Measurements from ENCODE around the gene FSTL5.
"Not testable (repeated sequence)": the region's sequence is repeated elsewhere in the genome, so short reads cannot be mapped to it uniquely, and the experiment has no call there.

The FSTL5 gene

DNA sequence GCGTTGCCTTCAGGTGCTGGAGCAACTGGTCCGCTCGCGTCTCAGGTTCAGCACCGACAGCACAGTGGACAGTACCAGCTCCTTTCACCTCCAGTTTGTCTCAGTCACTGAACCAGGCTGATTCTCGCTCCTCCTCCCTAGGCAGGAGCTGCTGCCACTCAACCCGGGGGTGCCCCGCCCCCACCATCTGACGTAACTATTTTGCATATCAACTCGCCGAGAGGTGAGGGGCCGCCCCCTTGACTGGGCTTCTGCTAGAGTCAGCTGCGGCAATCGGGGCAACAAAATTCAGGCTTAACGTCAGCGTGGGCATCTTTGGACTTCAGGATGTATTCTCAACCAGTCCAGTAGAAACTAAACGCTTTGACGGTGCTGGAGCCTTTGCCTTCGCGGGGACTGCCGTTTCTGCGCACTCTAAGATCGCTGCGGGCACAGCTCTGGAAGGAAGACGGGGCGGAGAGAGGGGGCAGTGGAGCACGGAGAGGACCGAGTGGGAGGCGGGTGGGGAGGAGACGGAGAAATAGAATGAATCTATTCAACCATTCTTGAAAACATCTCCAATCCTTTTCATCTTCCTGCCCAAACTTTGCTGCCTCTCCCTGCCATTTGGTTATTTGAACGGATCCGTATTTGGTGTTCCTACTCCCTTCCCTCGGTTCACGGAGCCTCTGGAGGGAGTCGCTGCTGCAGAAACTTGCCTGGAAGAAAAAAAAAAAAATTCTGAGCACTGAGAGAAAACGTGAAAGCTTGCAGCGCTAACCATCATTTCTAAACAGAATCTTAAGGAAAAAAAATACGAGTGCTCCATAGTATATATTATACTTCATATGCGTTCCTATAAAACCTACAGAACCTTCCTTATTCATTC, at the start of gene FSTL5:
FSTL5 (minus strand) TSS at position 109 of the 868 bp plus-strand sequence. CDS start 52,604 bp downstream, outside the sequence.
- DNase-seq = peak in 1 of 2 experiments; percentile 6

DNA sequence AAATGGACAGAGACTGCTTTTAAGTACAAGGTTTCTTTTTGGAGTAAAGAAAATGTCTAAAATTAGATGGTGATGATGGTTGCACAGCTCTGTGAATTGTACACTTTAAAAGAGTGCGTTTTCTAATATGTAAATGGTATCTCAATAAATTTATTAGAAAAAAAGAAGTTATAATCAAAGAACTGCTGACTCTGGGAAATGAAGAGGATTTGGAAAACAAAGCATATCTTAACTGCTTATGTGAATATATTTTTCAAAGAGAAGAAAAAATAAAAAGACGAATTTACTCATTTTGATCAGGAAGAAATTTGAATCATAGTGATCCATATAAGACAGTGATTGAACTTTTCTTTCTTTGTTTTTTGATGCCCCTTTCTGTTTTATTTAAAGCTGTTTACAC, 45.9 kb upstream of the FSTL5 start:
- DNase-seq = no peak

DNA sequence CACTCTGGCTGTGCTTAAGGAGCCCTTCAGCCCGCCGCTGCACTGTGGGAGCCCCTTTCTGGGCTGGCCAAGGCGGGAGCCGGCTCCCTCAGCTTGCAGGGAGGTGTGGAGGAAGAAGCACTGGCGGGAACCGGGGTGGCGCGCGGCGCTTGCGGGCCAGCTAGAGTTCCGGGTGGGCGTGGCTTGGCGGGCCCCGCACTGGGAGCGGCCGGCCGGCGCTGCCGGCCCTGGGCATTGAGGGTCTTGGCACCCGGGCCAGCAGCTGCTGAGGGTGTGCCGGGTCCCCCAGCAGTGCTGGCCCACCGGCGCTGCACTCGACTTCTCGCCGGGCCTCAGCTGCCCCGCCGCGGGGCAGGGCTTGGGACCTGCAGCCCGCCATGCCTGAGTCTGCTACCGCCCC, 39.7 kb upstream of the FSTL5 start:
- not testable (repeated sequence) for DNase-seq

DNA sequence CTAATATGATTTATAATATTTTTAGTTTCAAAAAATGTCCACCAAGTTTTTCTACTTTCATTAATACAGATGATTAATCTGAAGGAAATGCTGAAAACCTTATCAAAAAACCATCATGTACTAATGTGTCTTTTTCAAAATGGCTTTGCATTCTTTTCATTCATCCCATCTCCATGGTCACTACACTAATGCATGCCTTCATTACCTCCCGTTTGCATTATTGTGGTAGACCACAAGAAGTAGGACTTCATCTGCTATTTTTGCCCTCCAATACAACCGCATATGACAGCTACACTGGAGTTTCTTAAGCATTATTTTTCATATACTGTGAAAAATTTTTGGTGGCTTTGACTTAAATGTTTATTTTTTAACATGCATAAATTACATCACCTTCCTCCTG, 37.9 kb upstream of the FSTL5 start:
- DNase-seq = no peak

DNA sequence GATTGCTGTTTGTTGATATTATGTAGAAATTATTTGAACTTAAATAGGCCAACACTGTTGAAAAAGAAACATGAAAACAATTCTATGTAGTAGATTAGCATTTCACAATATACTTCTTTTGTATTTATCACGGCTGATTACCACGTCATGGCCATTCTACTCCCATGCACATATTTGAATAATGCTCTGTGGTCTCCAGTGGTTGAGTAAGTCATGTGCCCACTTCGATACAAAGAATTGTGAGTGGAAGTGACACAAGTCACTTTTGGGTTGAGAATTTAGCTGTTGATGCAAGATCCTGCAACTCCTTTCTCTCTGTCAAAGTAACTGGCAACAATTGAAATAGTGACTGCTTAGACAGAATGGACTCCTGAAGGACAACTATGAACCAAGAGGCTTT, 6.7 kb upstream of the FSTL5 start:
- no peak for DNase-seq

DNA sequence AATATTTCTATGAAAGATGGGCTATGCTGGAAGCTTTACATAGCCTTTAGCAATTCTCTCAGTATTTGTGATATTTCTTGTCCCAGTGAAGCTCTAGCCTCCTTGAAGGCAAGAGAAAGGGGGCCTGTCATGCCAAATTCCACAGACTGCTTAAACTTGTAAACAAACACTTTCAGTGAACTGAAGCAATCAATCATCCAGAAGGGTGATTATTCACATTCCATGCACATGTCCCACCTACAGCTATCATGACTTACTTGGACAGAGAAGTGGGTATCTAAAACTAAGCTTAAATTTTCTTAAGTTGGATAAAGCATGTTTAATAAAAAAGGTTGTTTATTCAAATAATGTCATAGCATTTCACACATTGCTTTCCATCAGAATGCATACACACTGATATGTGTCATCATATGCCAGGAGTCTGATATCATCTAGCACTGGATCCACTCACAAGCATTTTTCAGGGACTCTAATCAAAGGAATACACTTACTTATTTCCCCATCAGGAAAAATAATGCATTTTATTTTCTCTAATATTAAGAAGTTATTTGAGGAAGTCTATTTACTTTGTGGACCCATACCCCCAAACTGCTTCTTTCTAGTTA, 1.2 kb upstream of the FSTL5 start:
- no peak for DNase-seq

DNA sequence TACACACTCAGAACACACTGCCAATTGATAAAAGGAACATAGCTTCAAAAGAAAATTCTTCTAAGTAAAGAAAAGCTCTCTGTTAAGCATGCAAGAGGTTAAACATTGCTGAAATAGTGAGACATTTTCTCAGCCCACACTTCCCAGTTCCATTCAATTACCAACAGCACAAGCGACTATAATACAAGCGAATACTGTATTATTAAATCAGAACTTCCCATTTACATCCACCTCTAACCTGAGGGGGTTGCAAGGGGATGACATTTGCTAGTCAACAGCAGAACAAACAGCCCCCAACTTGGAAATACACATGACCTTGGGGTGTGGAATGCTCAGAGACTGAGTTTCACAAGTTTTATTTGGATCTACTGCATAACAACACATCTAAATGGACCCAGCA, 1.1 kb downstream of the FSTL5 start:
- DNase-seq = no peak

DNA sequence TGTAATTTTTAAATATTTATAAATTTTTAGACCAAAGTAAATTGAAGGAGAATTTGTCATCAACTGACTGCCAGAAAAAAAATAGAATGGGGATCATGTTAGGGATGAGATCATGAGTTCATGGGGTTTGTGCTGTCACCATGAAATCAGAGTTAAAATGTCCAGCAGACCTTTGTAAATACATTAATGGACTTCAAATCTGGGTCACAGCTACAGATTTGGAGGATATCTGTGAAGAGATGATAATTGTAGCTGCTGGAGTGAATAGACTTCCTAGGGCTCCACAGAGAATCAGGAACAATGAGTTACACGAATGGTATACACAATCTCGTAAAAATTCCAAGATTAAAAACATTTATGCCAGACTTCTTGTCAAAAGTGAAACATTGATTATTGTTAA, 6.6 kb downstream of the FSTL5 start:
- DNase-seq = no peak

DNA sequence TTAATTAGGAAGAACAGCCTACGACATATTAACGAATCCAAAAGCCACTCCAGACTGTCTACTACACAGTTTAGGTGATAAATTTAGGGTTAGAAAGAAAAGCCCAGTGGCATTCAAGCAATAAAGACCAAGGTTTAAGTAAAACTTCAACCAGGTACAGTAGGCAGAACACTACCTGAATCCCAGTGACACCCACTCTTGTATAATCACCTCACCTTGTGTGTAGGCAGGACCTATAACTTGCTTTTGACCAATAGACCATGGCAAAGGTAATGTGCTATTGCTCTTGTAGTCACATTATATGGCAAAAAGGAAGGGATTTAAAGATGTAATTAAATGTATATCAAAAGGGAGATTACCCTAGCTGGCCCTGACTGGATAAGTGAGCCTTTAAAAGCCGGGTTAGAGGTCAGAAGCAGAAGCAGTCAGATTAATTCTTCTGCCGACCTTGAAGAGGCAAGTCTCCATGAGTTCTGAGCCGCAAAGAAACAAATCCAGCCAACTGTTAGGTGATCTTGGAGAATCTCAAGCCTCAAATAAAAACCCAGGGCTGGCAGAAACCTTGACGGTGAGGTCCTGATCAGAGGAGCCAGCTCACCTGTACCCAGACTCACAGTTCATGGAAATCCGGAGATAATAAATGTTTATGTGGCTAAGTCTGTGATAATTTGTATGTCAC, 8.8 kb downstream of the FSTL5 start:
- no peak for DNase-seq

DNA sequence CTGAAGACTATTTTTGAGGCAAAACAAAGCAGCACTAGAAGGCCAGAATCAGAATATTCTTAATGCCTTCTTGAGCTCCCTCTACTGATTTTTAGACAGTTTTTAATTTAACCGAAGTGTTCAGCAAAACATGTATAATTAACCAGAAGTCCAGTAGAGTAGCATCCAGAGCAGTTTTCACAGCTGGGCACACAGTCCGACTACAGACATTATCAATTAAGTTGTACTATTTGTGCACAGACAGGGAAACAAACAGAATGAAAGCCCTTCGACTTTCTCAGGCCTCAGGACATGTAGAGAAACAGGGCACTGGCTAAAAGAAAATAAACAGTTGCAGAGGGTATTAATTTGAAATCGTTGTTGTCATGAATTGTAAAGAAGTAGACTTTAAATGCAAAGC, 11.9 kb downstream of the FSTL5 start:
- no peak for DNase-seq

DNA sequence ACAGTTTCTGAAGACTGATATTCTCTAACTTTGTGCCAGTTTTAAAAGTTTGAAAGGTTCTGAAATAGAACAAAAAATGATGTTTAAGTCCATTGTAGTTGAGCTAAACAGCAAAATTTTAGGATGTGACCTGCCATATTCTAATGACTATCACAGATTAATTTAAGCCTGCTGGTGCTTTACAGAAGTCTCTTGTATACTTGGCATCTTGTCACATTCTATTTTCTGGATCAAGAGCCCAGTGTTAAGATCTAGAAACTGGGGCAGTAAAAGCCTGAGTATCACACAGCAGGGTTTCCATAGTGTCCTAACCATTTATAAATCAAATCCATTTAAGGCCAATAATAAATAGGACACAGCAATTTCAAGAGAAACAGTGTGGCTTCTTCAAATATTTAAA, 12.4 kb downstream of the FSTL5 start:
- no peak for DNase-seq

DNA sequence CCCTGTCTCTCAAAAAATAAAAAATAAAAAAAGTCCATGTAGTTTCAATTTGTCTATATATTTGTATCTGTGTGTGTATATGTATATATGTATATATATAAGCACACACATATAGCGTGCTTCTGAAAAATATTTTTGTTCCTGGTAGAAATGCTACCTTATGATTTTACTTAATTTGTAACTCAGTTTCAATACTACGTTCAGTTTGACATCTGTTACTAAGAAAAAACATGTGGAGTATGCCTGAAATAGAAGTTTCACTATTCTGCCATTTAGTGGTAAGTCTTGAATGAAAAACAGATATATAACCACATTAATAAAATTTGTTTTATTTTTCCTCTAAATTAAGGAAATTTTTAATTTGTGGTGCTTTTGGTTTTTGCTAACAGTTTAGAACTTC, 14.2 kb downstream of the FSTL5 start:
- no peak for DNase-seq

DNA sequence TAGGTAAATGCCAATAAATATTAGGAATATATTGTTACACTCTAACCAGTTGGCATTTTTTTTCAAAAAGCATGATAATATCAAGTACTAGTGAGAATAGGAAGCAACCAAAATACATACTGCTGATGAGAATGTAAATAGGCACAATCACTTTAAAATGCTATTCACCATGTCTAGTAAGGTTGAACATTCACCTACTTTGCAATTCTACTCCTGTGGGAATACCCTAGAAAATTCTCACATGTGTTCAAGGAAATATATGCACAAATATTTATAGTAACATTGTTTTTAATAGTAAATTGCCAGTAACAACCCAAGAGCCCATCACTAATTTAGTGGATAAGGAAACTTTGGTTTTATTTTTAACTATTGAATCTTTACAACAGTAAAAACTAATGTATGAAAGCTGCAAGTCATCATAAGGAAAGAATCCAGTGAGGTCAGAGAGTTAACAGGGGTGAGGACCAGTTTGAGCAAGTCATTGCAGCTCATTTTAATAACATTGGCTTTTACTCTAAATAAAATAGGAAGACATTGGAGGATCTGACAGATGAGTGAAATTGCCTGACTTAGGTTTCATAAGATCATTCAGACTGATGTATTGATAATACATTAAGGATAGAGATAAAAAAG, 23.6 kb downstream of the FSTL5 start:
- no peak for DNase-seq

DNA sequence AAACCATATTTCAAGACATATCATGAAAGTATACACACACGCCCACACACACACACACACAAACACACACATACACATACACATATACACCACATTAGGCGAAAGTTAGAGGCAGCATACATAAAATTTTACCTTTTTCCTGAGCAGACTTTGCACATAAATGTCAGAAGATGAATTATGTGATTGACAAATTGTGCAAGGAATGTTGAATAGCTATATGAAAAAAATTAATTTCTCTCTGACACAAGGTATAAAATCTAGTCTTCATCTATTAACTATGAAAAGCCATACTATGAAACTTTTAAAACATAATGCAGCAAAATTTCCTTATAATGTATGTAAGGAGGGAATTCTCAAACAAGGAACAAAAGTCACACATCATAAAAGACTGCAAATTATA, 24.4 kb downstream of the FSTL5 start:
- DNase-seq = no peak

DNA sequence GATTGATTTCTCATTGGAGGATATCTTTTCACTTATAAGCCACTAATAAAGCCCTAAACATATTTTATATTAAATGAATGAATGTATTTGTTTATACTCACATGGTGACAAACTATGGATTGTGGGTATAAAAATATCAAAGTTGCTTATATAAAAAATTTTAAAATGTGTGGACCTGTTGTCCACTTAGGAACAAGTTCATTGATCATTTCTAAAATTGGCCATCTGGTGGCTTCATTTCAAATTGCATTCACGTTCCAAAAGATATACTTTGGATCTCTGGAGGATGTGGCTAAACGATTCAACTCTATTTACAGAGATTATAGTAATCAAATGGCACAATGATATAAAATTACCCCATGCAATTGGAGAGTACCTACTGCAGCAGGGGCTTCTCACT, 32.5 kb downstream of the FSTL5 start:
- DNase-seq = no peak

DNA sequence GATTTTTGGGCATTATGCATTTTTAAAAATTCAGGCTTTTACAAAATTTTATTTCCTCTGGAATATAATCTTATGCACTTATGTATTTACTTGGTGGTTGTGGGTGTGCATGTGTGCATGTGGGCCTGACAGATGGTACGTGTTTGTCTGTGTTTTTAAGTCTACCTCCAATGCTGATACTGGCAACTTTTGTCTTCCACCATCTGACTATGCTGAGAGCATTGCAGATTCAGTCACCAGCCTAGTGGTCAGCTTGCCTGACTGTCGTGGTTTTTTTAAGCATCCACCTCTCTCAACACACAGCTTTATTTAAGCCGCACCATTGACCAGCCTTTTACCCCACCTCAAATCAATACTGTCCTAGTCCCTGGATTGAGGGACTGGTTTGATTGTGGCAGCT, 37.1 kb downstream of the FSTL5 start:
- no peak for DNase-seq

DNA sequence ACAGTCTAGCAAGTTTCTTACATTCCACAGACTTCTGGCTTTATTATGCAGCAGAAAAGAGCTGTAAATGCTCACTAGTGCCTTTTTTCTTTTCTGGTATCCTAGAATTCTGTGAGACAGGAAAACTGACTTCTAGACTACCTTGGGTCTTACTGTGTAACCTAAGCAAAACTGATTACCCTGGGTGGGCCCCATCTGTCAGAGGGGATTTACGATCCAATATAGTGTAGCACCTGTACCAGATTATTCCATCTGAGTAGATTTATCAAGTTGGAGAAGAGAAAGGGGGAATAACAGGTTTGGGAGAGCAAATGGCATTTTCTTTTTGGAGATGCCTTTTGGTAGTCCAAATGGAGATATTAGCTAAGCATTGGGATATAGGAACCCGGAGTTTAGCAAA, 46.7 kb downstream of the FSTL5 start:
- no peak for DNase-seq

DNA sequence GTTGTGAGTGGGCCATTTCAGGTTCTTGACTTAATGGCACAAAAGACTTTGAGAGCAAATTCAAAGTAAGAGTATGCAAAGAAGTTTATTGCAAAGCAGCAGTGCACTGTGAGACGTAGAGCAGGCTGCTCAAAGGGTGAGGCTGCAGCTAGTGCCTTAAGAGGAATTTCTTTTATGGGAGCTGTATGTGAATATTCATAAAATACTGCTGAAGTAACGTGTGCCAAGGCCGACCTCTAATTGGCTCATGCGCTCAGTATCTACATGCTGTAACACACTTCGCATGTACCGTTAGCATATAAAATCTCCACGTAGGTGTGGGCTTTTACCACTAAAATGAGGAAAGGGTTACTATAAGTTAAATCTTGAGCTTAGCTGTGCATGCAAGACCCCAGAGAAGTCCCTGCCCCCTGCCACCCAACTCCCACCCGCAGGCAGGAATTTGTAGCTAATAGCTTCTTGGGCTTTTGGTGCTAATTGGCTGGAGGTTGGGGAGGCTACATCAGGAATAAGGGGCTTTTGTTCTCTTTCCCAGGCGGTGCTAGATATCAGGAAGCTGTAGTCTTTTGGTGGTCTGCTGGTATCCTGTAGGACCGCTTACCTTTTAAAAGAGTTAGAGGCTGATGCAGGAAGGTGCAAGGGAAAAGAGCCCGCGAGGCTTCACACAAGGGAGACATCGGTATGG, 47.6 kb downstream of the FSTL5 start:
- no peak for DNase-seq

DNA sequence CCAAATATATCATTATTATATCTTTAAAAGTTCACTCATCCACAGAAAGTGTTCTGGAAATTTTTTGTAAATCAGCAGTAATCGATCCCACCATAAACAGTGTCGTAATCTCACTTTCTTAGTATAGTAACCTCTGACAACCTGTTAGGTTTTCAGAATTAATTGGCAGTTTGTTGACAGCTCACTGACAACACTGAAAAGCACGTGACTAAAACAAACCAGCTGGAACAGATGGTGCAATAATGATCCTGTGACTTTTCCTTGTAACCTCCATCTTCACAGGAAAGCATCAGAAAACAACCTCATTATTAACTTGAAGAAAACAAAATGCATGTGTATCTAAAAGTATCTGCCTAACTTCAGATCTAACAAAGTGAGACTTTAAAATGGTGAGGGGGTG, 48.5 kb downstream of the FSTL5 start:
- DNase-seq = no peak

DNA sequence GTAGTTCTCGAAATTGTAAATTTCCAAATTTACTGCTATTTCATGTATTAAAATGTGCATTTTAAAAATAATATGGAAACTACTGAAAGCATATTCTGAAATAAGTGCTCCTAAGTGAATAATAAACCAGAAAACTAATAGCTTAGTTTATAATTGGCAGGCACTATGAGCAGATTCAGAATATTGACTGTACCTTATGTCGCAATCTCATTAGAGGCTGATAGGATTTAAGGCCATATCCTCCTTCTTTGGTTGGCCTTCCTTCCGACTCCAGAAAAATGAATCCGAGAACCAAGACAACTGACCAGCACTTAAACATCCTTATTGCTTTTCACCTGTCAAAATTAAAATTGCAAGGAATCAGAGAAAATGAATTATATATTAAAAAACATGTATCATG, 52.7 kb downstream of the FSTL5 start:
- no peak for DNase-seq

DNA sequence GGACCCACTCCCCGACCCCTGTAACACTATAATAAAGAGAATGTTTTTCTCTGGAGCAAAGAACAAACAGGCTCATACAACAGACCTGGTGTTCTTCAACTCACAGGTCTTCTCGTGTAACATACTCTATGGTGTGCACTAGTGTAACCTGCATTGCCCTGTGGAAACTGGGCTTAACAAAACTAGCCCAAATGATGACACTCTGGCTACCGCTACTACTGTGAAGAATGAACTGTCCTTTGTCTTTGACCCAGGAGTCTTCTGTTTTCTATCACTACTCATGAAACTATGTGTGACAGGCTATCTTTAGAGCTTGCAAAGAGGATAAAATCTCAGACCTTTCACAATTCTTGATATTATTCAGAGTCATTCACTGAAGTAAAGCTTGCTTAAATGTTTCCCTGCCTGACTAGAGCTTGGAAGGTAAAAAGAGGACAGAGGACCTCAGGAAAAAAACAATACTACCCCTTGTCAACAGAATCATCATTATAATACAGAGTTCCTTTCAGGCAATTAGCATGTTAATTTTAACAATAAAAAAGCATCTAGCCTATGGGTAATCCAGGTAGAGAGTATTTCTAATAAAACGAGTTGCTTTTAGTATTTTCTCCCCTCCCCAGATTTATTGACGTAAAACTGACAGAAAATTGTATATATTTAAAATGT, 59.2 kb downstream of the FSTL5 start:
- no peak for DNase-seq

DNA sequence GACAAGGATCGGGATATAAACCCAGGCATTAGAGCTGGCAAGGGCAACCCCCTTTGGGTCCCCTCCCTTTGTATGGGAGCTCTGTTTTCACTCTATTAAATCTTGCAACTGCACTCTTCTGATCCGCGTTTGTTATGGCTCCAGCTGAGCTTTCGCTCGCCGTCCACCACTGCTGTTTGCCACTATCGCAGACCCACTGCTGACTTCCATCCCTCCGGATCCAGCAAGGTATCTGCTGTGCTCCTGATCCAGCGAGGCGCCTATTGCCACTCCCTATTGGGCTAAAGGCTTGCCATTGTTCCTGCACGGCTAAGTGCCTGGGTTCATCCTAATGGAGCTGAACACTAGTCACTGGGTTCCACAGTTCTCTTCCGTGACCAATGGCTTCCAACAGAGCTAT, 59.9 kb downstream of the FSTL5 start:
- not testable (repeated sequence) for DNase-seq
